GM18507 (cell line): Measurements from ENCODE around the gene GAREM1.
"Not testable (repeated sequence)": the region's sequence is repeated elsewhere in the genome, so short reads cannot be mapped to it uniquely, and the experiment has no call there.

Experiments
- DNase-seq: peaks from one replicate; pipeline ENCODE4 v3.0.0; 2011; ENCODE audit warnings: low read depth; ENCODE audit not compliant: insufficient read length; ENCODE audit errors: extremely low spot score
- FAIRE-seq: peaks from 2 replicates; lab custom pipeline; 2011; peaks lifted over from hg19 to GRCh38; lab: Jason Lieb, UNC

Gene GAREM1

GRCh38 chr18:32373995-32374394 lies 96.7 kb downstream of the GAREM1 start:
- DNase-seq (no peak), FAIRE-seq (no peak)

DNA sequence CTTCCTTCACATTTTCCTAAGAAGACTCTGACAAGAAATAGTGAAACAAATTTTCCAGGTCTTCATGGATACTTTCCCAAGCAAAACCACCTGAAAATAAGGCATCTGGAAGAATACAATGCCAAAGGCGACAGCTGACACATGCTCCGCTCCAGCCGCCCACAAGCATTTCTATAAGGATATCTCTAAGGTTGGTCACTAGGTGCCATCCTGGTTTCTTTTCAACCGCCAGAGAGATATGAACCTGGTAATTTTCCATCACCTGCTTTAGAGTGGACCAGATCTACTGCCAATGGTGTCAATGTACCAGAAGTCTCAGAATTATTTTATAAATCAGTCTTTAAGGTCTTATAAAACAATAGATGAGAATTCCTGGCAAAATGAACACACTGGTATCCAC lies 97.2 kb downstream of the GAREM1 start:
- DNase-seq: no peak
- FAIRE-seq: no peak

GRCh38 chr18:32372381-32373061 lies 98.2 kb downstream of the GAREM1 start:
- FAIRE-seq (no peak), DNase-seq (no peak)

GRCh38 chr18:32372047-32372380 lies 98.7 kb downstream of the GAREM1 start:
- DNase-seq (no peak), FAIRE-seq (no peak)

GRCh38 chr18:32371384-32371783 lies 99.3 kb downstream of the GAREM1 start:
- DNase-seq (no peak), FAIRE-seq (no peak)

GRCh38 chr18:32368991-32369390 lies 101.7 kb downstream of the GAREM1 start:
- FAIRE-seq (no peak), DNase-seq (no peak)

DNA sequence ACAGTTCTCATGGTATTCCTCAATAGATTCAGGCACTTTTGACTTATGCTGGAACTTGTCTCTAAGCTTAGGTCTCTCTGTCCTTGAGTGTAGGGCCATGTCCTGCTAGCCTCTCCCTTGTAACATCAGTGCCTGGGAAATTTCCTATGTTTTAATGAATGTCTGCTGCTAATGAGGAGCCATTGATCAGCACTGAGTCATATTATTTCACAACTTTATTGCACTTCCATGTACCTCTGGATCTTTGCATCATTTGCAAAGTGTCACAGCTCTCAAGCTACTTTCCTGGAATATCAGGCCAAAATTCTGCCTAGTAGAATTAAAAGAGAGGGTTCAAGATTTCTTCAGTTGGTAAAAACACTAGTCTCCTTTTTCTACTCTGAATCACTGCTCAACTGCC lies 102.5 kb downstream of the GAREM1 start:
- no peak for DNase-seq
- FAIRE-seq: no peak

GRCh38 chr18:32366586-32367538 lies 103.8 kb downstream of the GAREM1 start:
- no peak for FAIRE-seq
- no peak for DNase-seq

DNA sequence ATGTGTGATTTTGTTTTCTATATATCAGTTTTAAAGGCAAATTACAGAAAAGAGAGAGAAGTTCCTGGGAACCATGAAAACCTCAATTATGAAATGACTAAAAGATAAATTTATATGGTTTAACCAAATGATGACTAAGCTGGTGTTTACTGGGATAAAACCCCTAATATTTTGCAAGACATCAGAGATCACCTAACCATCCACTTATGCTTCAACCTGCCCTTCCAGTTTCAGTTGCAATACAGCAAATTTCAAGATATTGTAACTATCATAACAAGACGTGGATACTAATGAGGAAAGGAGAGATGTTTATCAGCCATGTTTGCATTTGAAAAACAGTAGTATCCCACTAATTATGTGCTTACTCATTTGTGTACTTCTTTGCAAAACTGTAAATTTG lies 108.2 kb downstream of the GAREM1 start:
- DNase-seq (no peak), FAIRE-seq (no peak)

DNA sequence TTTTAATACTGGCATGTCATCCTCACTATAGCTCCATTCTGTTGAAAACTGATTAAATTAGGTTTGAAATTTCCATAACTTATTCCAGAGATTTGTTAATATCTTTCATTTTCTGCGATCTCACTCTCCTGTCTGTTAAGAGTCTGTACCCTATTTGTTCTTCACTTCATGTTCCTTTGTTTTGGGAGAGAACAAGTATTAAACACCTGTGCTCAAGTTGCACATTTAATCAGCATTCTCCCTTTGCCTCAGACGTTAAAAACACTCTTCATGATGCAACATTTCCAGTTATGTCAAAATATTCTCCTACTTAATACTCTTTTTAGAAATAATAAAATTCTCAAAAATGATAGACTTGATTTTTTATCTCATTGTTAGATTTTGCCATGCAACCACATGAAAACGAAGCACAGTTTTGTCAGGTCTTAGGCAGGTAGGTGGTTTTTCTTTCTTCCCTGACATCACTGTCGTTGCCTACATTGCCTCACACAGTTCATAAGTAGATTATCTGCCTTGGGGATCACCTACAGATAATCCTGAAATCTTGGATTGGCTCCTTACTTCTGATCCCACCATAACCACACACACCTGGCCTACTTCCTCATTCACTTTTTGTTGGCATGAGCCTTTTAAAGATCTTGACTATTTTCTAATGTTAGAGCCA lies 109.9 kb downstream of the GAREM1 start:
- FAIRE-seq (no peak), DNase-seq (no peak)

DNA sequence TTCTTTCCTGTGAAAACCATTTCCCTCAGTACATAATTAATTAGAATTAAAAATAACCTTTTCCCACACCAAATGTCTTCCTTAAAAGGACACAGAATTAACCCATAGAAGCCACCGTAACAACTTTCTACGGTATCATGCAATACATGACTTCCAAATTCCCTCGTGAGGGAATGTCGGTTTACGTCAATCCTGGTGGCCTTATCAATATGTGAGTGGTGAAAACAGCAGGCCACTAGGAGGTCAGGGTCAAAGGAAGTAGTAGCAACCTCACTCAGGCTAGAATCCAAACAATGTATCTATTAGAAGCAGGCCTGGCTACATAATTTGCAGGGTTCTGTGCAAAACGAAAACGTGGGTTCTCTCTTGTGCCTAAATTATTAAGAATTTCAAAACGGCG lies 112.2 kb downstream of the GAREM1 start:
- no peak for DNase-seq
- no peak for FAIRE-seq

GRCh38 chr18:32358075-32358474 lies 112.6 kb downstream of the GAREM1 start:
- FAIRE-seq (no peak), DNase-seq (no peak)

DNA sequence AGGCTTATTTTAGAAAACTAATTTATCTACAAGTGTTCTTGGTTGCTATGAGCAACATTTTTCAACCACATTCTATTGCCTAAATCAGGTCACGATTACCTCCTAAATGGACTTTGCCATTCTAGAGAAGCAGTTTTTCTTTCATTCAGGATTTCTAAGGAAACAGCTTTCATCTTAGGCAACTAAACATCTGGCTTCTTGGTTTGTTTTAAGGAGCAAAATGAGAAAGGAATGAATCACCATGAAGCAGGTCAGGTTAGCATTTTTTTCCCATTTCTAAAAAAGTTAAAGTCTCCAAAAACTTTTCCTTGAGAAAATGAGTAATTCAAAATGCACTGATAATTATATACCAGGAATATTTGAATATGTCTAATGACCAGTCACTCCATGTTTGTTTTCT lies 114.8 kb downstream of the GAREM1 start:
- no peak for DNase-seq
- no peak for FAIRE-seq

DNA sequence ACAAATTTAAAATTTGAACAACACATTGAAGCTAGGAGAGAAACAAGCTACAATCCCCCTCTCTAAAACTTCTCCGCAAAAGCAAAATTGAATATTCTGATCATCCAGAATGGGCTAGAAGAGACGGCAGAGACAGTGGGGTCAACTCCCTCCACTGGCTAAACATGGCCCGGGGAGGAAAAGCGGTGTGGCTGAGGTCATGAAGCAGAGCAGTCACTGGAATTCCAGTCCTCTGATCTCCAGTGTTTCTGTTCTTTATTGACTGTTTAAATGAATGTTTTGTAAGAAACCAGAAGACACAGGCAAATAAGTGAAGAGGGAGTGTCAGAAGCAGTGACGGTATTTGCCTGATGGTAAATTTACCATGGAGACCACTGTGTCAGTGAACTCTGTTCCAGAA lies 116.2 kb downstream of the GAREM1 start:
- FAIRE-seq: no peak

DNA sequence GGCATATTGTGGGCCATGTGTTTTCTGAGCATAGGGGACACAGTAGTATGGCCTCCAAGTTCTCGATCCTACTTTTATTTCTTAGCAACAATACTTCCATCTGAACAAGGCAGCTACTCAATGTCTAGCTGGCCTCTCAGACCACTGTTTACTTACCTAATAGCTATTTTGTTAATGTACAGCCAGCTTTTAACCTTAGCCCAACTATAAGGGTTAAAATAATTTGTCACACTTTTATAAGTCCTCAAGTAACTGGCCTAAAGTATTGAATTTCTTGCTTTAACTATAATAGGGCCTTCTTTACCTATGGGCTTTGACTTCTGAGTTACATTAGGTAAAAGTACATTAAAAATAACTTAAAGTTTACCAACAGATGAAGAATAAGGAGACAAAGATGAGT lies 117.4 kb downstream of the GAREM1 start:
- FAIRE-seq: no peak
- DNase-seq: no peak

More for the DNA sequence above, 116.2 kb downstream of the GAREM1 start:
- no peak for DNase-seq

- DNase-seq: no peak
- no peak for FAIRE-seq
Measured at GRCh38 chr18:32351032-32351431, 119.7 kb downstream of the GAREM1 start.

- no peak for DNase-seq
- no peak for FAIRE-seq
Measured at GRCh38 chr18:32349728-32350395, 120.8 kb downstream of the GAREM1 start.

DNA sequence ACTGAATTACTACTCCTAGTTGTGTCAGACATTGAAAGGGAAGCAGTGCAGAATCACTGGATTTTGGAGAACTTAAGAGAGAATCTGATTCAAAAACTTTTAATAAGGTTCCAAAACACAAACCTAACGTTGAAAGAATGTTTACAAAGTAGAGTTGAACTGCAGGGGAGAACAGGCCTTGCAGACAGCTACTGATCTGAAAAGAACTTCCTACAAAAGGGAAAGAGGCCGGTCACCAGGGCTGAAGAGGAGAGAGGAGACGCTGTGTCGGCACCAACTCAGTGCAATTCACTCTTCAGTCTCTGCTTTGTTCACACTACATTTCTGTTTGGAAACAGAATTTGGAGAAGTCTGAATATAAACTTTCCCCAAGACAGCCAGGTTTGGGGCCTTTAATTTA lies 124.0 kb downstream of the GAREM1 start:
- no peak for FAIRE-seq

GRCh38 chr18:32343634-32344033 lies 127.0 kb downstream of the GAREM1 start:
- FAIRE-seq (no peak), DNase-seq (no peak)

More for the DNA sequence above, 124.0 kb downstream of the GAREM1 start:
- DNase-seq: no peak

- not testable (repeated sequence) for FAIRE-seq, DNase-seq
Measured at GRCh38 chr18:32341112-32341511, 129.6 kb downstream of the GAREM1 start.
